Osteoblast (primary cell): ENCODE measurements around the gene CCDC7. TPM values are rescaled to one million over a fixed set of nuclear protein-coding genes. Genes with fewer than 3 reads are reported as not detected.
"Not testable (repeated sequence)": the region's sequence is repeated elsewhere in the genome, so short reads cannot be mapped to it uniquely, and the experiment has no call there.

Experiments used
- DNase-seq: peaks from one replicate; pipeline ENCODE4 v3.0.0; 2011; ENCODE audit warnings: low spot score, mixed read lengths; ENCODE audit not compliant: insufficient read length; ENCODE audit errors: missing footprints
- H2AFZ ChIP-seq: 2 replicates; pipeline ENCODE4 v1.6.0; 2011; ENCODE audit warnings: mild to moderate bottlenecking, low read length
- H3K27ac ChIP-seq: 2 replicates; pipeline ENCODE4 v1.5.1; 2011; ENCODE audit warnings: mild to moderate bottlenecking, low read depth, low read length, moderate library complexity
- H3K27me3 ChIP-seq: 2 replicates; pipeline ENCODE4 v1.6.0; 2012; ENCODE audit warnings: mild to moderate bottlenecking, control low read depth, inconsistent platforms, low read length, moderate library complexity; ENCODE audit not compliant: insufficient read depth
- H3K36me3 ChIP-seq: 2 replicates; pipeline ENCODE4 v1.5.1; 2011; ENCODE audit warnings: mild to moderate bottlenecking, low read length, control low read depth, moderate library complexity; ENCODE audit not compliant: insufficient read depth
- H3K4me1 ChIP-seq: 2 replicates; pipeline ENCODE4 v1.5.1; 2011; ENCODE audit warnings: mild to moderate bottlenecking, low read length, control low read depth, moderate library complexity; ENCODE audit not compliant: insufficient read depth
- H3K4me2 ChIP-seq: 2 replicates; pipeline ENCODE4 v1.6.0; 2011; ENCODE audit warnings: mild to moderate bottlenecking, low read length; ENCODE audit not compliant: insufficient read depth
- H3K4me3 ChIP-seq: fragments of 200-600 bp; sonication (generic); 3 replicates; pipeline ENCODE4 v1.5.1; 2012; ENCODE audit warnings: mild to moderate bottlenecking, low read length, inconsistent platforms; ENCODE audit not compliant: insufficient read depth
- H3K79me2 ChIP-seq: 2 replicates; pipeline ENCODE4 v1.6.0; 2012; ENCODE audit warnings: mild to moderate bottlenecking, low read length, control low read depth, inconsistent platforms; ENCODE audit not compliant: insufficient read depth
- H3K9me3 ChIP-seq: 2 replicates; pipeline ENCODE4 v1.5.1; 2011; ENCODE audit warnings: low read depth, low read length, control low read depth
- H4K20me1 ChIP-seq: 2 replicates; pipeline ENCODE4 v1.6.0; 2012; ENCODE audit warnings: mild to moderate bottlenecking, low read length, control low read depth; ENCODE audit not compliant: insufficient read depth
- CTCF ChIP-seq: IDR thresholded peaks from 2 replicates; pipeline ENCODE4 v1.5.1; 2011; ENCODE audit warnings: mild to moderate bottlenecking, low read depth, low read length, moderate library complexity; ENCODE audit errors: extremely low read depth
- total RNA-seq: library from RNA; depleted of rRNA; stranded (reverse); fragments of >200 nt; gene quantifications from 2 replicates; pipeline ENCODE4 v1.2.3, GENCODE V29; 2012

Gene CCDC7
- total RNA-seq, 1 donor: 22.4 TPM

GRCh38 chr10:32461203-32461602 lies 15.3 kb downstream of the CCDC7 start:
- H3K4me1 ChIP-seq: no peaks in the 10 kb centered on the region
- no peak overlapping the region for H3K4me3 ChIP-seq

GRCh38 chr10:32471232-32471631 lies 25.3 kb downstream of the CCDC7 start:
- no peak for TF ChIP-seq CTCF
- Histone ChIP-seq H3K36me3 (no peaks in the 10 kb centered on the region), H3K9me3 (no peaks in the 10 kb centered on the region), H2AFZ (no peak overlapping the region), H3K4me2 (no peak overlapping the region), H4K20me1 (no peaks in the 10 kb centered on the region), H3K27me3 (no peaks in the 10 kb centered on the region), H3K79me2 (no peaks in the 10 kb centered on the region), H3K27ac (no peak overlapping the region), H3K4me3 (no peak overlapping the region), H3K4me1 (no peaks in the 10 kb centered on the region)
- DNase-seq: no peak

More at GRCh38 chr10:32461203-32461602, 15.3 kb downstream of the CCDC7 start:
- Histone ChIP-seq H3K9me3 (no peaks in the 10 kb centered on the region), H3K27ac (no peak overlapping the region), H3K79me2 (no peaks in the 10 kb centered on the region), H3K36me3 (peaks cover 4% of the 10 kb centered on the region), H2AFZ (no peak overlapping the region), H3K4me2 (no peak overlapping the region), H4K20me1 (no peaks in the 10 kb centered on the region), H3K27me3 (no peaks in the 10 kb centered on the region)
- DNase-seq: no peak
- TF ChIP-seq CTCF: no peak

- H3K4me3 ChIP-seq: no peak overlapping the region
- no peak overlapping the region for H3K27ac ChIP-seq
- no peak overlapping the region for H2AFZ ChIP-seq
- no peak for TF ChIP-seq CTCF
- no peak for DNase-seq
- no peaks in the 10 kb centered on the region for H3K9me3 ChIP-seq
- H3K36me3 ChIP-seq: peaks cover 7% of the 10 kb centered on the region
- H3K4me1 ChIP-seq: no peaks in the 10 kb centered on the region
- no peak overlapping the region for H3K4me2 ChIP-seq
- no peaks in the 10 kb centered on the region for H3K27me3 ChIP-seq
- H3K79me2 ChIP-seq: no peaks in the 10 kb centered on the region
- no peaks in the 10 kb centered on the region for H4K20me1 ChIP-seq
These were observed 31.6 kb downstream of the CCDC7 start for GRCh38 chr10:32477499-32477898.

GRCh38 chr10:32481606-32482005 lies 35.7 kb downstream of the CCDC7 start:
- Histone ChIP-seq H3K4me1 (no peaks in the 10 kb centered on the region), H3K79me2 (no peaks in the 10 kb centered on the region), H3K4me2 (no peak overlapping the region), H3K27me3 (no peaks in the 10 kb centered on the region), H2AFZ (no peak overlapping the region), H4K20me1 (no peaks in the 10 kb centered on the region), H3K36me3 (peaks cover 7% of the 10 kb centered on the region), H3K4me3 (no peak overlapping the region), H3K27ac (no peak overlapping the region), H3K9me3 (no peaks in the 10 kb centered on the region)
- DNase-seq: no peak
- TF ChIP-seq CTCF: no peak

GRCh38 chr10:32483019-32483502 lies 37.1 kb downstream of the CCDC7 start:
- not testable (repeated sequence) for H3K79me2 ChIP-seq, H3K27me3 ChIP-seq, H2AFZ ChIP-seq, H4K20me1 ChIP-seq, H3K4me2 ChIP-seq, H3K36me3 ChIP-seq, H3K9me3 ChIP-seq, H3K4me3 ChIP-seq, H3K4me1 ChIP-seq, DNase-seq, H3K27ac ChIP-seq

GRCh38 chr10:32488038-32488437 lies 42.1 kb downstream of the CCDC7 start:
- H3K27ac ChIP-seq, H4K20me1 ChIP-seq, H3K27me3 ChIP-seq, DNase-seq, H3K4me3 ChIP-seq, H3K9me3 ChIP-seq, H3K4me1 ChIP-seq, H3K4me2 ChIP-seq, H3K36me3 ChIP-seq, H2AFZ ChIP-seq, H3K79me2 ChIP-seq: not testable (repeated sequence)
